Stimulated activated CD4-positive, alpha-beta T cell treated with anti-CD3 and anti-CD28 coated beads, Interleukin-15, amount 100 ng/mL, for 48 hours (primary cell): ENCODE data around the gene WIPF2.

ENCODE experiments used
- DNase-seq, 2 donors: peaks; one replicate each; pipeline ENCODE4 v3.0.0-alpha.2; 2020; ENCODE audit warnings: low read depth in 2 of 2

WIPF2 gene

GRCh38 chr17:40327244-40327729, 108.2 kb downstream of the WIPF2 start:
- no peak for DNase-seq

- DNase-seq = no peak
Measured at GRCh38 chr17:40327735-40328385, 108.8 kb downstream of the WIPF2 start.

DNA sequence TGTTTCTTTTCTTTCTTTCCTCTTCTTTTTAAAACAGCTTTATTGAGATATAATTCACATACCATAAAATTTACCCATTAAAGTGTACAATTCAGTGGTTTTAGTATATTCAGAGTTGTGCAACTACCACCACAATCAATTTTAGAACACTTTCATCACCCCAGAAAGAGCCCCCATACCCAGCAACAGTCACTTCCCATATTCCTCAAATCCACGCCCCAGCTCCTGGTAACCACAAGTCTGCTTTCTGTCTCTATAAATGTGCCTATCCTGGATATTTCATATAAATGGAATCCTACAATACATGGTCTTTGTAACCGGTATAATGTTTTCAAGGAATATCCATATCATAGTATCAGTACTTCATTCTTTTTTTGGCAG, 109.3 kb downstream of the WIPF2 start:
- DNase-seq = no peak

GRCh38 chr17:40329839-40330794, 111.0 kb downstream of the WIPF2 start:
- DNase-seq = no peak

DNA sequence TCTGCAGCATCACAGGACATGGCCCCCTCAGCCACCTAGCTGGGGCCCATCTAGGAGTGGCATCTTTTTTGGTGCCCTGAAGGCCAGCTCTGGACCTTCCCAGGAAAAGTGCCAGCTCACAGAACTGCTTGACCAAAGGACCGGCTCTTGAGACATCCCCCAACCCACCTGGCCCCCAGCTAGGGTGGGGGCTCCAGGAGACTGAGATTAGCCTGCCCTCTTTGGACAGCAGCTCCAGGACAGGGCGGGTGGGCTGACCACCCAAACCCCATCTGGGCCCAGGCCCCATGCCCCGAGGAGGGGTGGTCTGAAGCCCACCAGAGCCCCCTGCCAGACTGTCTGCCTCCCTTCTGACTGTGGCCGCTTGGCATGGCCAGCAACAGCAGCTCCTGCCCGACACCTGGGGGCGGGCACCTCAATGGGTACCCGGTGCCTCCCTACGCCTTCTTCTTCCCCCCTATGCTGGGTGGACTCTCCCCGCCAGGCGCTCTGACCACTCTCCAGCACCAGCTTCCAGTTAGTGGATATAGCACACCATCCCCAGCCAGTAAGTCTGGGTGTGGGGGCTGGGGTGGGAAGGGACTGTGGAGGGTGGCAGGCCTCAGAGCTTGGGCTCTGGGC, 111.9 kb downstream of the WIPF2 start:
- no peak for DNase-seq

DNA sequence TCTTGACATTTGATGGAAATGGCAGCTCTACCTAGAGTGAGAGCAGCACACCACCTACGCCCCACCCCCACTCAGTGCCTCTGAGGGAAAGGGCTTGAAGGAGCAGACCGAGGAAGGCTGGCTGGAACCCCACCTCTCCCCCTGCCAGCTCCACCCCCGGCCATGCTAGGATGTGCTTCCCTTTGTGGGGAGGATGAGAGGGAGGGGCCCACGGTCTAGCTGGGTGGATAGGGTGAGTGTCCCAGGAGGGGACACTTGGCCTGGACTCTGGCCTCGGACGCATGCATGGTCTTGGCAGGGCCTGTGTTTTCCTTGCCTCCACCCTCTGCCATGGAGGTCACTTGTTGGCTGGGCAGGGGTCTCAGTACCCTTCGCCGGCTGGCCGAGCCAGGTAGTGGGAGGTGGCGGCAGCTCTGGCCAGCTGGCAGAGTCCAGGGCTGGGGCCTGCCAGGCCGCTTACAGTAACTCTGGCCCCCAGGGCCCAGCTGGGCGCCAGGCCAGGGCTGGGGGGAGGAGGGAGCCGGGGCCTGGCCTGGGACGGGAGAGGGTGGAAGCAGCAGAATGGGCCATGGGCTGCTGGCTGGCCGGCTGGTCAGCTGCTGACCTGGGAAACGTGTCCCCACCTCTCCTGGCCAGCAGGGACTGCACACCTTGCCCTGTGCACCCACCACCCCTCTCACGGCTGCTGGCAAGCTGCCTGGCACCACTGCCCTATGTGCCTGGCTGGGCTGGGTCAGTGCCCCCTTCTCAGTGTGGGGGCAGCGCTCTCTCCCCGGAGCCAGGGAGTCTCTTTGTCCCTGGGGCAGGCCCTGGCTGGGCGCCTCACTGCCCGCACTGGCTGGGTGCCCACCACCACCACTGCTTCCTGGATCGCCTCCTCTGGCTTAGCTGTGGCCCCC, 112.9 kb downstream of the WIPF2 start:
- DNase-seq = no peak
